H1 (cell line): ENCODE data around the gene ZBTB20.

Experiments
- EGR1 ChIP-seq: IDR thresholded peaks from 2 replicates; pipeline ENCODE4 v1.6.1; 2011; ENCODE audit warnings: low read depth, low read length, borderline replicate concordance
- EZH2 ChIP-seq: fragments of 200-600 bp; sonication (generic); IDR thresholded peaks from 2 replicates; pipeline ENCODE4 v1.7.1; 2012; ENCODE audit warnings: low read depth, mild to moderate bottlenecking, moderate library complexity, low read length, inconsistent platforms; ENCODE audit not compliant: severe bottlenecking
- JUN ChIP-seq: IDR thresholded peaks from 2 replicates; pipeline ENCODE4 v1.6.1; 2011; ENCODE audit warnings: low read depth, mild to moderate bottlenecking, improper control_type of control experiment, low read length
- JUND ChIP-seq: IDR thresholded peaks from 2 replicates; pipeline ENCODE4 v1.6.1; 2011; ENCODE audit warnings: mild to moderate bottlenecking, improper control_type of control experiment, low read length
- KDM1A ChIP-seq: fragments of 200-600, 300-600 bp; sonication (generic); IDR thresholded peaks from 2 replicates; pipeline ENCODE4 v1.7.1; 2016; ENCODE audit warnings: mild to moderate bottlenecking, low read length, borderline replicate concordance
- MAFK ChIP-seq: IDR thresholded peaks from 2 replicates; pipeline ENCODE4 v1.6.1; 2012; ENCODE audit warnings: low read depth, mild to moderate bottlenecking, improper control_type of control experiment, low read length
- POLR2A ChIP-seq, 2 experiments: IDR thresholded peaks; 1 replicate in 1 of 2; 2 replicates in 1 of 2; pipeline ENCODE4 v1.6.1; 2011; ENCODE audit warnings: low read depth in 2 of 2, low read length in 2 of 2, mild to moderate bottlenecking in 2 of 2; ENCODE audit errors: control extremely low read depth in 1 of 2
- RBBP5 ChIP-seq: IDR thresholded peaks from 2 replicates; pipeline ENCODE4 v1.7.1; 2012; ENCODE audit warnings: low read depth, mild to moderate bottlenecking, inconsistent platforms, low read length, moderate library complexity, borderline replicate concordance
- RNF2 ChIP-seq: fragments of 200-900, 300-1000 bp; sonication (generic); IDR thresholded peaks from 2 replicates; pipeline ENCODE4 v1.7.1; 2016; ENCODE audit warnings: borderline replicate concordance, low read depth, mild to moderate bottlenecking, antibody characterized with exemption, low read length; ENCODE audit not compliant: poor library complexity, severe bottlenecking; ENCODE audit errors: missing control alignments
- SIN3A ChIP-seq, 2 experiments: IDR thresholded peaks in 1 of 2; conservative IDR thresholded peaks in 1 of 2; 2 replicates each; pipeline ENCODE4 v1.6.1; 2011 to 2012; ENCODE audit warnings: low read length in 2 of 2, improper control_type of control experiment in 1 of 2, low read depth in 1 of 2, mild to moderate bottlenecking in 1 of 2
- SP1 ChIP-seq: IDR thresholded peaks from 2 replicates; pipeline ENCODE4 v1.6.1; 2011; ENCODE audit warnings: low read depth, low read length

- no peak for TF ChIP-seq RBBP5
- TF ChIP-seq SP1 = no peak
- no peak for TF ChIP-seq EGR1
- TF ChIP-seq POLR2A (IDR thresholded peaks at IDR 0.05; ENCODE audit: control extremely low read depth in 1 of 2, low read depth in 2 of 2, low read length in 2 of 2) = no peak
- TF ChIP-seq SIN3A (conservative IDR thresholded peaks at IDR 0.05 in 1 of 2, IDR thresholded peaks at IDR 0.05 in 1 of 2; ENCODE audit: low read depth in 1 of 2, low read length in 2 of 2) = no peak
- TF ChIP-seq MAFK = no peak
- no peak for TF ChIP-seq RNF2
- no peak for TF ChIP-seq JUND
- TF ChIP-seq KDM1A = no peak
- no peak for TF ChIP-seq EZH2
- no peak for TF ChIP-seq JUN
Observed at GRCh38 chr3:114685161-114685560, 461.9 kb downstream of the ZBTB20 start.
